Measurements from ENCODE around the gene PTH1R.

Gene PTH1R

GRCh38 chr3:46865031-46865507 is 12.5 kb upstream of the PTH1R start:
- no peak for DNase-seq

GRCh38 chr3:46865546-46865945 is 12.0 kb upstream of the PTH1R start:
- DNase-seq, result no peak

DNA sequence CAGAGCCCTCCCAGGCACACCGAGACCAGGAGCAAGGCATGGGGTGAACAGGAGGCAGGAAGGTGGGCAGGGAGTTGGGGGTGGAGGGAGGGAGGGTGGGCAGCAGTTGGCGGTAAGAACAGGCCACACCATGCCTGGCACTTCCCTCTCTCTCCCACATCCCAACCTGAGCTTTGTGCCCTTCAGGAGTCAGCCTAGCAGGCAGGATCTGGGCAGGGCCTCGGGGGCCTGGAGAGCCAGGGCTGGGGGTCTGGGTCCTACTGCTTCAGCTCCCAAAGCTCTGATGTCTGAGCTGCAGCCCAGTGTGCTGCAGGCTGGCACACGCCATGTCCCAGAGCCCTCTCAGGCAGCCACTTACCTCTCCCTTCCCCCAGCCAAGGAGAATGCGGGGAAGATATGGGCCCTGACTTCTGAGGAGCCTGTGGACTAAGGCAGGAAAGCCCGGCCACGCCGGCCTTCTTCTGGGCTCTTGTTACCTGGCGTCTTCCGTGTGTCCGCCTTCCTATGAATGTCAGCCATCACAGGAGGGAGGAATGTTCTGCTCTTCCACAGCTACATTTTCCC is 11.4 kb upstream of the PTH1R start:
- DNase-seq, result no peak

DNA sequence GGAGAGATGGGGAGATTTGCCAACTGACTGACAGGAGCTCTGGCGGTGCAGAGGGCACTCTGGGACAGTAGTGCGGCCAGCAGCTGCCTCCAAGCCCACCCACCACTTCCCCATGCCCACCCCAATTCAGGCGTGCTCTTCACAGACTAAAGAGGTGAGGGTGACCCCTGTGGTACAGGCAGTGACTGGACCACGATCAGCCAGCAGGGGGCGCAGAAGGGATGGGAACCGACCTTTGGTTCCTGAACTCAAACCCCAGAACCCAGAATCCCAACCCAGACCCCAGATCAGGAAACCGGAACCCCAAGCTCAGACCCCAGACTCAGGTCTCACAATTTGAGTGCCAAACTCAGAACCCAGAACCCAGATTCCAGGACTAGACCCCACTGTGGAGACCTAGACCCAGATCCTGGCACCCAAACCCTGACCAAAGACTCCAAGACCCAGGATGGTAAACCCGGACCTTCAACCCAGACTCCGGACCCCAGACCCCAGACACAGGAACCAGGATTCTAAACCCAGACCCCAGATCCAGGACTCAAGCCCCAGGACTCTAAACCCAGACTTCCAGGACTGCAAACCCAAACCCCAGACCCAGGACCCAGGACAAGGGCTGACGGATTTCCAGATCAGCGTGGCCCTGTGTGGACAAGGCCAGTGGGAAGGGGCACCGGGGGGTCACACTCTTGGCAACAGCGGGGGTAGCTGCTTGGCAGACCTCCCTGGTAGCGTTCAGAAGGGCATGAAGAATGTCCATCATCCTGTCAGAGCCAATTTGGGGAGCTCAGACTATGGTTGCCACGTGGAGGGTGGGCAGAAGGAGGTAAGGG is 10.6 kb upstream of the PTH1R start:
- peak; percentile 73 for DNase-seq

GRCh38 chr3:46867550-46867898 is 10.0 kb upstream of the PTH1R start:
- DNase-seq, result no peak

DNA sequence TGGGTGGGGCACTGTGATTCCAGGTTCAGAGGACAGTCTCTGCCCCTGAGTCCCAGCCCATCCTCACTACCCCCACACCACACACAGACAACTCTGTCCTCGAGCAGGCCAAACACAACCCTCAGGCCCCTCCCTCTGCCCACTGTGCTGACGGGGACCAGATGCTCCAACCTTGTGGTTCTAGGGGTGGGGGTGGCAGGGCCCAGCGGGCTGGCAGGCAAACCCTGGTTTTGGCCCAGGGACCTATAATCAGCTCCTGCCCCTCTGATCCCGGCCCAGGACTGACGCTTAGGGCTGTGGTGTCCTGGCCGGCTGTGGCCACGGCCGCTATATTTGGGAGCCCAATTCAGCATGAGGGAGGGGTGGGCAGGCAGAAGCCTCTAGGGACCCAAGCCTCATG is 9.2 kb upstream of the PTH1R start:
- DNase-seq, result no peak

DNA sequence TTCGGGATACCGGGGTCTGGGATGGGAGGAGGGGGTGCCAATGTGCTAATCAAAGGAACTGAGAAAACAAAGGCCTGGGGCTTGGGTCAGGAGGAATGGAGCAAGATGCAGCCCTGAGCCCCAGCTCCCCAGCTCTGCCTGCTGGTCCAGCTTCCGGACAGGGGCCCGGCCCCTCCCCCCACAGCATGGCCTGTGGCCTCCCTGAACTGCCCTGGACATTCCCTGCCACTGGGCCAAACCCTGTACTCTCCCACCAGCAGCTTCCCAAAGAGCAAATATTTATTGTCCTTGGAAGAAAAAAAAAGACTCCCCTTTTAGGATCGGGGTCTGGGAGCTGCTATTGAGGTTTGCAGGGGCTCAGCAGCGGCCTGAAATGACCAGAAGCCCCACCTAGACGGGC is 8.6 kb upstream of the PTH1R start:
- no peak for DNase-seq

- DNase-seq, result no peak
Observed at GRCh38 chr3:46869440-46869839, 8.1 kb upstream of the PTH1R start.

DNA sequence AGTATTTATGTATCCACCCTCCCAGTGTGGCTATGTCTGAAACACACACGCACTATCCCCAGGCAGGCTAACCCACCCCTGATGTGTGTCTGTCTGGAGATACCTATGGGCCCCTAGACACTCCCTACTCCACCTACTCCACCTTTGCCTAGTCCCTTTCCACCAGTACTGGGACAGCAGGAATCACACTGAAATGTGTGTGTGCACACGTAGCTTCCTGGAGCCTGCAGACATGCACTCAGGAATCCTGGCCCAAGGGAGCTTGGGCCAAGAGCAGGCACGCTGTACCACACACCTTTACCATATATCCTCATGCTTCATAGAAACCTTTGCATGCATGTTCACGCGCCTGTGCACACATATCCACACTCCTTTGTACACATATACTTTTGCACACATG is 6.9 kb upstream of the PTH1R start:
- no peak for DNase-seq

GRCh38 chr3:46871222-46871621 is 6.3 kb upstream of the PTH1R start:
- no peak for DNase-seq

DNA sequence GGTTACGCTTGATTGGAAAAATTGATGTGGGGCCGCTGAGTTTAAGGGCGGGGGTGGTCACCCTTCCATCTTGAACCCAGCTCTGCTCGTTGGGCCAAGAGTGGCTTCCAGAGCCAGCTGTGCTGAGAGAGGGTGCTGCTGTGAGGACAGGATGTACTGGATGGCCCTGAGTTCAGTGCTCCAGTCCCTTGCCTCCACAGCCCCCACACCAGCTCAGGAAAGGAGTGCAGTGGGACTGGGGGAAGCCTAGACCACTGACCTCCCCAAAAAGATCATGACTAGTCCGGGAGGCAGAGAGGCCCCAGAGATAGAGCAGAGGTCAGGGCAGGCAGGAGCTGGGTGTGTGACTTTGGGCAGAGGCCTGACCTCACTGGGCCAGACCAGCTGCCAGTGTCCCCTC is 4.0 kb upstream of the PTH1R start:
- no peak for DNase-seq

DNA sequence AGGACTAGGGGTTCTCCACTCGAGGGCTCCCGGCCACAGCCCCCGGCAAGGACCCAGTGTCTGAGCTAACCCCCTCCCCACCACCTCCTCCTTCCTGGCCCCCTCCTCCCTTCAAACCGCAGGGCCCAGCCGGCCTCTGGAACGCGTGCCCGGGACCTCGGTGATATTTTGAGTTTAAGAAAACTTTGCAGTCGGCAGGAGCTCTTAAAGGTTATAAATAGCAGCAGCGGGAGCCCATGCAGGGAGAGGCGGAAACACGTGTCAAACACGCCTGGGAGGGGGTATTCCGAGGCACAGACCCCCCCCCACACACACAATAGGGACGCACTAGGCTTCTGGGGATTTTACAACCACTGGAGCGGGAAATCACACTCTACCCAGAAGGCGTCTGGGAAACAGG is 3.1 kb upstream of the PTH1R start:
- no peak for DNase-seq

DNA sequence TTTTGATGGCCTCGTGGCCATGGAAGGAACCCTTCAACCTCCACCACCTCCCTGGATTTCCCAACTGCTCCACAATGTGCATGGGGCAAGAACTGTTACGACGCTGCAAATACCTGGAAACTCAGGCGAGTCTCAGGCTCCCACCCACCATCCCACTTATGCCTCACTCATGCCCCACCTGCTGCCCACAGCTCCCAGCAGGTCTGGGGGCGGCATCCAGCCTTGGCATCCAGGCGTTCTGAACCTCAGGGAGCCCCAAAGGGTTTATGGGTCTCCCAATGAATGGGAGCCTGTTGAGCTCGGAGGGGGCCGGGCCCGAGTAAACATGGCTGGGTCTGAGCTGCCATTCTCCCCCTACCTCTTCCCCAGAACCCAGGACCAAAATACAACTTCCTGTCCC is 2.0 kb upstream of the PTH1R start:
- no peak for DNase-seq

GRCh38 chr3:46876313-46877300 is 914 bp upstream of the PTH1R start:
- no peak for DNase-seq

DNA sequence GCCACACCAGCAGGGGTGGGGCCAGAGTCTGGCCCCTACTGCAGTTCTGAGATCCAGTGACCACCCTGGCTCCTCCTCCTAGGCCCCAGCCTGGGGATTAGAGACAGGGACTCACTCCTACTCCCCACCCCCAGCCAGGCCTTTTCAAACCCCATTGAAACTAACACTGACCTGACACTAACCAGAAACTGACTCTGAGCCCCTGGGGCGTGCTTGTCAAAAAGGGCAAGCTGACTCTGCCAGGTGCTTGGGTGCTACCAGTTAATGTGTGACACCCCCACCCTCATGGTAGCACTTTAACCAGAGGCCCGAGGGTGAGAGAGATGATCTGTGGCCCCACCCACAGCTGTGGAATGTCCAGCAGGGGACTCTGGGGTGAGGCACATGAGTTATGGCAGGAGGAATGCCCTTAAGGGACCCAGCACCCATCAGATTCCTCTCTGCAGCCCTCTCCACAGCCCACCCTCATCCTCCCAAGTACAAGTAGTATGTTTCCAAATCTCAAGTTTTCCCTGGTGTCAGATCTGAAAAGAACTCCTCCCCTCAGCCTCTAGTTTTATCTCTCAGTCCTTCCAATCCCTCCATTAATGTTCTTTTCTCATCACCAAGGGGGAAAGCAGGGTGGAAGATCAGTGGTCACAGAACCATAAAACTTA is 1.4 kb downstream of the PTH1R start:
- no peak for DNase-seq

DNA sequence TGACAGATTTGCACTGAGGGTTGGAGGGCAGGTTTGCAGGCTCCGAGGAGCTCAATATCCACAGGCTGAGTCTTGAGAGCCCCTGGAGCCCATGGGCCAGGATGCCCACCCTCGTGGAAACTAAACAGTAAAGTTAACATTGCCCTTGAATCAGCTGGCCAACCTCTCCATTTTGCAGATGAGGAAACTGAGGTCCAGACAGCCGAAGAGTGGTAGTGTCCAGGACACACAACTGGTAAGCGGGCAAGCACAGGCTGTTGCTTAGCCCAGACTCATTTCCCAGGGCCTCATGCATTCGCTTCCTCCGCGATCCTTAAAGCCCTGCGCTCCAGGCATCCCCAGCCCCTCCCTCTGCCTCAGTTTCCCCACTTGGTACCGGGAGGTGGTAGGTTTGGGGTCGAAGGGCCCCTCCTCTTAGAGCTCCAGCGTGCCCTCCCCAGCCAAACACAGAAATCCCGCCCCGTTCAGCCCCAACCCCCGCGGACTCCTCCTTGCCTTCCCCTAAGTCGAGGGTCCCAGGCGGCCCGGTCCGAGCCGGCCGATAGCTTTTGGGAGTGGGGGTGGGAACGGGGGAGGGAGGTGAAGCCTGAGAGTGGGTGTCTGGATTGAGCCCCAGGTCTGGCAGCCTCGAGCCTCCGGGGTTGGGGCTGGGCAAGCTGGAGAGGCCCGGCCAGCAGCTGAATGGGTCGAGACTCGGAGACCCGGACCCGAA is 3.5 kb downstream of the PTH1R start:
- DNase-seq, result no peak

GRCh38 chr3:46881596-46882376 is 4.3 kb downstream of the PTH1R start:
- DNase-seq, result peak; percentile 11

- no peak for DNase-seq
Observed at GRCh38 chr3:46882377-46883053, 5.0 kb downstream of the PTH1R start.

DNA sequence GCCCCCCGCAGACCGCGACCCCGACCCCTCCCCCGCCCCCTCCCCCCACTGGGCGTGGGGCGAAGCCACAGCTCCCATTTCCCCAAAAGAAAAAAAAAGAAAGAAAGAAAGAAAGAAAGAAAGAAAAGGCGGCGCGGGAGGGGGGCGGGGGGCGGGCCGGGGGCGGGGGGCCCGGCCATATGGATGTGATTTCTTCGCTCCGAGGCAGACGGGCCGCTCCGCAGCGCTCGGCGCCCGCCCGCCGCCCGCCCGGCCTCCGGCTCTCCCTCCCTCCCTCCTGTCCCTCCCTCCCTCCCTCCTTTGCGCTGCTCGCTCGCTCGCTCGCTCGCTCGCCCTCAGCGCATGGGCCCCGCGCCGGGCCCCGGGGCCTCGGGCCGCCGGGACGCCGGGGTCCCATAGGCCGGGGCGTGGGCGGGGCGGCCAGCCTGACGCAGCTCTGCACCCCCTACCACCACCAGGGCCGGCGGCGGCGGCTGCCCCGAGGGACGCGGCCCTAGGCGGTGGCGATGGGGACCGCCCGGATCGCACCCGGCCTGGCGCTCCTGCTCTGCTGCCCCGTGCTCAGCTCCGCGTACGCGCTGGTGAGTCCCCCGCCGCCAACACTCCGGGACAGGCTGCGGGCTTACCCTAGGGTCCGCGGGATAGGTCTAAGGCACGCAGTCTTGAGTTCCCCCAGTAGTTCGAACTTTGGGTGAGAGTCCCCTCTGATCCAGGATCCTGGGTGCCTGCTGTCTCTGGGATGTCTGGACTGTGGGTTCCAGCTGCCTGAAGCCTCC is 5.7 kb downstream of the PTH1R start:
- peak; percentile 16 for DNase-seq

DNA sequence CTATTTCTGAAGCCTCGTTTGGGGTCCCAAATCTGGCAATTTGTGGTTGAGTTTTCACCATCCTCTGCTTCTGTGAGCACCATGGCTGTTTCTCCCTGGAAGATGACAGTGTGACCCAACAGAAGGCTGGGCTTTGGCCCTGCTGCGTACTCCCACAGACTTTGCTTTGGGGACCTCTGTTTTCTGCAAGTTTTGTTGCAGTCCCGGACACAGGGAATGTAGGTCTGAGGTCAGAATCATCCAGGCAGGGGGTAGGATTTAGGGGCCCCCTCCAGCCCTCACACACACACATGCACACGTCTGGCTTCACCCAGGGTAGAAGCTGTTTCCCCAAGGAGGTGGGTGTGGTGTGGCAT is 6.3 kb downstream of the PTH1R start:
- DNase-seq, result no peak

Measured in CD4-positive, alpha-beta T cell treated with Interleukin-21 for 1 hour (primary cell).